Measurements from ENCODE around the gene PFN3. TPM values are rescaled to one million over a fixed set of nuclear protein-coding genes. Genes with fewer than 3 reads are reported as not detected.

PFN3 gene
- total RNA-seq, 1 donor from 2014 or later: not detected

- TF ChIP-seq CTCF (IDR thresholded peaks at IDR 0.05): peak; percentile 60
- Histone ChIP-seq H3K4me3 (no peak overlapping the region), H3K27ac (no peak overlapping the region), H3K4me1 (peaks cover 23% of the 10 kb centered on the region), H3K9me3 (no peaks in the 10 kb centered on the region), H3K27me3 (no peaks in the 10 kb centered on the region), H3K36me3 (no peaks in the 10 kb centered on the region)
- intact Hi-C loops (cut with DNase I): no loop called here
- DNase-seq (no peak), ATAC-seq (no peak)
These were observed 31.4 kb downstream of the PFN3 start for GRCh38 chr5:177368869-177369644.

- DNase-seq (no peak), ATAC-seq (no peak)
- H3K4me1 ChIP-seq: peaks cover 28% of the 10 kb centered on the region
- no peaks in the 10 kb centered on the region for H3K36me3 ChIP-seq
- H3K4me3 ChIP-seq: no peak overlapping the region
- intact Hi-C loops (cut with DNase I): no loop called here
- H3K9me3 ChIP-seq: no peaks in the 10 kb centered on the region
- H3K27ac ChIP-seq: no peak overlapping the region
- H3K27me3 ChIP-seq: no peaks in the 10 kb centered on the region
- no peak for TF ChIP-seq CTCF (IDR thresholded peaks at IDR 0.05)
These were observed 32.2 kb downstream of the PFN3 start for GRCh38 chr5:177367981-177368868.

- DNase-seq (no peak), ATAC-seq (no peak)
- Histone ChIP-seq H3K9me3 (no peaks in the 10 kb centered on the region), H3K4me1 (peaks cover 33% of the 10 kb centered on the region), H3K27me3 (no peaks in the 10 kb centered on the region), H3K36me3 (no peaks in the 10 kb centered on the region), H3K4me3 (peak overlapping the region; percentile 56), H3K27ac (peak overlapping the region; percentile 88)
- TF ChIP-seq CTCF (IDR thresholded peaks at IDR 0.05): no peak
- intact Hi-C loops (cut with DNase I): no loop called here
These were observed 33.1 kb downstream of the PFN3 start for GRCh38 chr5:177367323-177367848.

GRCh38 chr5:177366528-177367322 is 33.7 kb downstream of the PFN3 start:
- DNase-seq: peak; percentile 93
- H3K27me3 ChIP-seq: no peaks in the 10 kb centered on the region
- intact Hi-C loops (cut with DNase I): no loop called here
- peak overlapping the region; percentile 56 for H3K4me3 ChIP-seq
- no peak for TF ChIP-seq CTCF (IDR thresholded peaks at IDR 0.05)
- H3K4me1 ChIP-seq: peaks cover 34% of the 10 kb centered on the region
- peak overlapping the region; percentile 88 for H3K27ac ChIP-seq
- no peaks in the 10 kb centered on the region for H3K36me3 ChIP-seq
- H3K9me3 ChIP-seq: no peaks in the 10 kb centered on the region
- ATAC-seq: peak; percentile 79

- DNase-seq: no peak
- Histone ChIP-seq H3K27me3 (no peaks in the 10 kb centered on the region), H3K4me3 (no peak overlapping the region), H3K4me1 (peaks cover 35% of the 10 kb centered on the region), H3K36me3 (no peaks in the 10 kb centered on the region), H3K27ac (peak overlapping the region; percentile 88), H3K9me3 (no peaks in the 10 kb centered on the region)
- intact Hi-C loops (cut with DNase I): no loop called here
- TF ChIP-seq CTCF (IDR thresholded peaks at IDR 0.05): no peak
- no peak for ATAC-seq
These were observed 34.5 kb downstream of the PFN3 start for GRCh38 chr5:177365845-177366527.

Data from upper lobe of right lung (tissue), 1 donor.